Measurements from ENCODE around the gene CLTRN.
"Not testable (repeated sequence)": the region's sequence is repeated elsewhere in the genome, so short reads cannot be mapped to it uniquely, and the experiment has no call there.

CLTRN gene

GRCh38 chrX:15664487-15665444 is at the start of gene CLTRN:
TSS of gene CLTRN (minus strand) at chrX:15664805. CDS start at chrX:15664775, 30 bp downstream.
- no peak for DNase-seq

- DNase-seq, result not testable (repeated sequence)
Observed at GRCh38 chrX:15704273-15704672, 39.7 kb upstream of the CLTRN start.

- DNase-seq, result not testable (repeated sequence)
Observed at GRCh38 chrX:15703809-15704208, 39.2 kb upstream of the CLTRN start.

- no peak for DNase-seq
Observed at GRCh38 chrX:15702488-15703371, 38.1 kb upstream of the CLTRN start.

- no peak for DNase-seq
Observed at GRCh38 chrX:15696516-15696915, 31.9 kb upstream of the CLTRN start.

GRCh38 chrX:15694941-15695451 is 30.4 kb upstream of the CLTRN start:
- no peak for DNase-seq

- peak; percentile 70 for DNase-seq
Observed at GRCh38 chrX:15686818-15687685, 22.4 kb upstream of the CLTRN start.

GRCh38 chrX:15683193-15683592 is 18.6 kb upstream of the CLTRN start:
- no peak for DNase-seq

GRCh38 chrX:15681433-15681832 is 16.8 kb upstream of the CLTRN start:
- DNase-seq, result no peak

GRCh38 chrX:15680401-15680800 is 15.8 kb upstream of the CLTRN start:
- no peak for DNase-seq

- DNase-seq, result no peak
Observed at GRCh38 chrX:15679246-15679645, 14.6 kb upstream of the CLTRN start.

- no peak for DNase-seq
Observed at GRCh38 chrX:15678339-15678738, 13.7 kb upstream of the CLTRN start.

GRCh38 chrX:15676886-15677285 is 12.3 kb upstream of the CLTRN start:
- no peak for DNase-seq

- peak; percentile 96 for DNase-seq
Observed at GRCh38 chrX:15675490-15675921, 10.9 kb upstream of the CLTRN start.

- DNase-seq, result peak; percentile 97
Observed at GRCh38 chrX:15674841-15675489, 10.4 kb upstream of the CLTRN start.

GRCh38 chrX:15674514-15674840 is 9.9 kb upstream of the CLTRN start:
- DNase-seq, result no peak

GRCh38 chrX:15673970-15674369 is 9.4 kb upstream of the CLTRN start:
- DNase-seq, result no peak

GRCh38 chrX:15672881-15673280 is 8.3 kb upstream of the CLTRN start:
- DNase-seq, result no peak

- DNase-seq, result no peak
Observed at GRCh38 chrX:15663439-15663838, 1.2 kb downstream of the CLTRN start.

GRCh38 chrX:15654804-15655203 is 9.8 kb downstream of the CLTRN start:
- DNase-seq, result not testable (repeated sequence)

GRCh38 chrX:15653961-15654360 is 10.6 kb downstream of the CLTRN start:
- DNase-seq, result no peak

- DNase-seq, result not testable (repeated sequence)
Observed at GRCh38 chrX:15647510-15647909, 17.1 kb downstream of the CLTRN start.
